LNCAP (cell line): ENCODE data around the gene SASS6.

ENCODE experiments used
- CTCF ChIP-seq: fragments of 450-650 bp; IDR thresholded peaks from 2 replicates; pipeline ENCODE4 v1.5.1; 2017; ENCODE audit warnings: mild to moderate bottlenecking

Gene SASS6

DNA sequence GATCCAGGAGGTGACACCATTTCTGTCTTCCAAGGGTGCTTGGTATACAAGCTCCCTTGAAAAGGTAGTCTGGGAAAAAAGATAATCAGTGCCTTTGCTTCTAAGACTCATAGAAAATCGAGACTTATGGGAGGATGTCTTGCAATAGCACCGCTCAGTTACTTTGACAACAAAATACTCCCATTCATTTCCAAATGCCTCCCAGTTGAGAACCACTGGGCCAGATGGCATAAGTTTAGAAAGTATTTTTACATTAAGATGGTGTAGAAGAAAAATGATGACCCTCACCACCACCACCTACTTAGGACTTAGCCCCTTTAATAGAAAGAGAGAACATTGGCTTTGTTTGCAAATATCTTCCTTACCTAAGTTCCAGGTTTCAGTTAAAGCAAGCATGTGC lies 4.9 kb upstream of the SASS6 start:
- TF ChIP-seq CTCF = no peak

DNA sequence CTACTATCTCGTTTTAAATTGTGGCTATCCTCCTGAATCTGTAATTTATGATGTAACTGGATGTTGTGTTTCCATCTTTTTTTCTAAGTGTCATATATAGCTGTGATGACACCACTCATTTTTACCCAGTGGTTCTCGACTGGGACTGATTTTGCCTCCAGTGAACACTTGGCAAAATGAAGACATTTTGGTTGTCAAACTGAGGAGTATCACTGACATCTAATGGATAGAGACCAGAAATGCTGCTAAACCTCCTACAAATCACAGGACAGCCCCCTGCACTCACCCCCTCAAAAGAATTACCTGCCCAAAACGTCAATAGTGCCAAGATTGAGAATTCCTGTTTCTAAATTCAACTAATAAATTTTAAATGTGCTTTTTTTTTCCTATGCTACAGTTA lies 2.1 kb upstream of the SASS6 start:
- no peak for TF ChIP-seq CTCF

DNA sequence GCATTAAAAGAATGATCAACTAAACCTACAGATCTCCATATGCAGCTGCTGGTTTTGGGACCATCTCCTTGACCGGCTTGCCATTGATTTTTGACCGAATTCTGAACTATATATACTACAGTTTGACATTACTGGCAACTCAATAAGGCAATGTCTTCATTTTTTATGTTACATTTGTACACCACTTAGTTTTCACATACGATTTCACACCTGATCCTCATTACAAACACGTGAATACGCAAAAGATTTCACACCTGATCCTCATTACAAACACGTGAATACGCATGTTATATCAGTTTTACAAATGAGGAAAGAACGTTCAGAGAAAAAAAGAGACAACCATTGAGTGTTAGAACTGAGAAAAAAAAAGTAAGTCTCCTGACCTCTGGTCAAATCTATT lies 1.1 kb downstream of the SASS6 start:
- TF ChIP-seq CTCF = no peak

- TF ChIP-seq CTCF = no peak
Measured at GRCh38 chr1:100130552-100131077, 2.1 kb downstream of the SASS6 start.

GRCh38 chr1:100127226-100127625 lies 5.5 kb downstream of the SASS6 start:
- TF ChIP-seq CTCF = no peak

DNA sequence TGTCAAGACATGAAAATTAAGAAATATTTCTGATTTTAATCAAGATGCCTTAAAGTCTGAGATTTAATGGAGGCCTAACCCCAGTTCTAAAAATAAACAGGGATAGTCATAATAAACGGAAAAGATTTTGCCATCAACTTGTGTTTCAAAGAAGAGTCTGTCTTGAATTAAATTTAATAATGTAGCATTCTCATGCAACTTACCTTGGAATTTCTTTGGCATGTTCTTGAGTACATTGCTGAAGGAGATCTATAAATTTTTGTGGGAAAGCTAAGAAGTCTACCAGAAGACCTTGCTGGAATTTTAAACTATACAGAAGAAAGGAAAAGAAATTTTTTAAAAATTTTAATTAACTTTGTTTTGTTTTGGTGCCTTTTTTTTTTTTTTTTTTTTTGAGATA lies 10.6 kb downstream of the SASS6 start:
- TF ChIP-seq CTCF = no peak

DNA sequence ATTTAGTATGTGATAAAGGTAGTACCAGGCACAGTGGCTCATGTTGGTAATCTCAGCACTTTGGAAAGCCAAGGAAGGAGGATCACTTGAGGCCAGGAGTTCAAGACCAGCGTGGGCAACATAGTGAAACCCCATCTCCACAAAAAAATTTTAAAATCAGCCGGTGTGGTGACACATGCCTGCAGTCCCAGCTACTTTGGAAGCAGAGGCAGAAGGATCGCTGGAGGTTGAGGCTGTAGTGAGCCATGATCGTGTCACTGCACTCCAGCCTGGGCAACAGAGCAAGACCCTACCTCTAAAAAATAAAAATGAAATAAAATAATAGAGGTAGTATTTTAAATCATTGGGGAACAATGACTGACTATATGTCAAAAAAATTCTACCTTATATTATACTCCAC lies 17.2 kb downstream of the SASS6 start:
- TF ChIP-seq CTCF = no peak

DNA sequence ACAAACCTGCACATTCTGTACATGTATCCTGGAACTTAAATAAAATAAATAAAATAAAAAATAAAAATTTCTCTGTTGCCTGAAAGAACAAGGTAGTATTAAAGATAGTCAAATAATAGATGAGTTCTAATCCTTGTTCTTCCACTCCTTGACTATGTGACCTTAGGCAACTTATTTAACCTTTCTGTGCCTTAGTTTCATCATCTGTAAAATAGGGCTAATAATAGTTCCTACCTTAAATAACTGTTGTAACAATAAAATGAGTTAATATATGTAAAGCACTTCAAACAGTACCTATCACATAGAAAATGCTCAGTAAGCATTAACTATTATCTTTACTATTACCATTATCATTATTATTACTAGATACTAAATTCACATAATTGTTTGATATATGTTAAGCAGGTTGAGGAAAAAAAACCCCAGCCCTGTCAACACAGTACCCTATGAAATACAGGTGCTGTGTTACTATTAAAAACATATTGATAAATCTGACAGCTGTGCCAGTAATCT lies 23.1 kb downstream of the SASS6 start:
- no peak for TF ChIP-seq CTCF
